Colon (tissue), 2 donors: Measurements from ENCODE around the gene MIPOL1.
"Not testable (repeated sequence)": the region's sequence is repeated elsewhere in the genome, so short reads cannot be mapped to it uniquely, and the experiment has no call there.

Experiments used
- FAIRE-seq: peaks from 2 replicates; lab custom pipeline; 2012; peaks lifted over from hg19 to GRCh38; lab: Jason Lieb, UNC
- donor health status: control.
- donor health status: control.

MIPOL1 gene

DNA sequence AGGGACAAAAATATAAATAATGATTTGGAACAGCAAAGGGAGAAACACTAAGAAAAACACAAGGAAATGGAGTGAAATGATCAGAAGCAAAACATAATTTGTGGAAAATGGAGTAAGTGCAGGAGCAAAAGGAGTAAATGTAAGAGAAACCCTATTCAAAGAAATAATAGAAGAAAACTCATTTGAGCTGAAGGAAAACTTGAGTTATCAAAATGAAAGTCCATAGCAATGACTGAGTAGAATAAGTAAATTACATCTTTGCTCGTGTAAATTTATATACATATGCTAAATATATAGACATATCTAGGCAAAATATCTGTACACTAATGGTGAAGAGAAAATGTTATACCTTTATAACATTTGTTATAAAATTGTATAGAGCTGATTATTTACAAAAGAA, 203.4 kb downstream of the MIPOL1 start:
- no peak for FAIRE-seq

DNA sequence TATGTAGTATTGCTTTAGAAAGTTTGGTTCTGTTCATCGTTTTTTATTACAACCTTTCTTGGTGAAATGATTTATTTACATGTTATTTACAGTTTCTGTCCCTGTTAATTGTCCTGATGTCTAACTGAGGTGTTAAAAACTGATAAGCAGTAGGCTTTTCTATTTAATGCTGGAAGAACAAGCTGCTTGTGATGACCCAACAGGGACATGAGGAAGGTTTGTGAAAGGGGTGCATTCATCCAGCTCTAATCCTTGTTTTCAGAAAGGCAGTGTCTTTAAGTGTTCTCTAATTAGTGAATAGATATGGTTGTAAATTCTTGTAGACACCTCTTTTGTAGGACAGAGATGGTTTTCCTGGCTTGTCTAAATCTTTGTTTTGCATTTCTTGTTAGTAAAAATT, 205.9 kb downstream of the MIPOL1 start:
- FAIRE-seq, result no peak

DNA sequence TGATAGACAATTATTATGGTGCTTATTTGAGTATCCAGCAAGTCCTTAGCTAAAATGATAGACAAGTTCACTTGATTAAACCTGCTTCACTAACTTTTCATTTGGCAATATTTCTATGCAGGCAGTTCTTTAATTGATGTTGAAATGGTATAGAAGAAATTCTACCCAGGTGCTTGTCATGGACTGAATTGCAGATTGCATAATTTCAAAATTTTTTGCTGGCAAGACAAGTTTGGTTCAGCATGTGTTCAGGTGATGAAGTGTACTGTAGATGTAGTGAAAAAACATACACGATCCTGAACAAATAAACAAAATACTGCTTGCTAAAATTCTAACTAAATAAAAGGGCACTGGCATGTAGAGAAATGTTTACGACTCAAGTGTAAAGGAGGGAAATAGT, 208.4 kb downstream of the MIPOL1 start:
- no peak for FAIRE-seq

DNA sequence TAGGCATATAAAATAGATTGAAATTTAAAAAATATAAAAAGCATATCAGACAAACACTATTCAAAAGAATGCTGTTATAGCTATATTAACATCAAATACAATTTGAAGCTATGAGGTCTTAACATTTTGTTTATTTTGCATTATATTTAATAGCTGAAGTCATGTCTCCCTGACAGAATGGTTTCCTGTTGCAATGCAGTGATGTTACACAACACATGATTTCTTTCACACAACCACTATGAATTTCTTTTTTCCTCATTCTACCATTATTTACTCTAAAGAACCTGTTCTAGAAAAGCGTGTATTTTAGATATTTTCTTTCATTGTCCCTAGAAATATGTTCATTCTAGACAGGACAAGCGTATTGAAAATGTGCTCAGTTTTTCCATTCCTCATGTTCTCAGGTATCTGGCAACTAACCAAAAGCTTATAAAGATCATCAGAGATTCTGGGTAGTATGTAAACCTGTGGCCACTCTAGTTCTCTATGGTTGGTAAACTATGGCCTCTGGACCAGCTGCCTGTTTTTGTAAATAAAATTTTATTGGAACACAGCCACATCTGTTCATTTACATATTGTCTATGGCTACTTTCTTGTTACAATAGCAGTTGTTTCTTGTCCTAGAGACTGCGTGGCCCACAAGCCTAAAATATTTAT, 213.5 kb downstream of the MIPOL1 start:
- no peak for FAIRE-seq

DNA sequence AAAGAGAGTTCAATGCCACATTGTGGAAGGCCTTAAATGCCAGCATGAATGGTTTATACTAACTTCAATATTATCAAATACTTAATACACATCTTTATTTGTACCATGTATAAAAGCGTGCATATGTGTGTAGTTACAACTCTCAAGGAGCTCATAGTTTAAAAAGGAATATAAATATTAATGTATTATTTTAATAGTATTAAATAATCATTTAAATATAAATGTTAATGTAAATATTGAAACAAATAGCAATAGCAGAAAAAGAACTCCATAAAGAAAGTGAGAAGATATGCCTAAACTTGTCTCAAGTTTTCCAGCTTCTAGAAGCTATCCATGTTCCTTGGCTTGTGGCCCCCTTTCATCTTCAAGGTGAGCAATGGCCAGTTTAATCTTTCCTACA, 215.3 kb downstream of the MIPOL1 start:
- FAIRE-seq, result no peak

GRCh38 chr14:37413504-37414003, 215.8 kb downstream of the MIPOL1 start:
- FAIRE-seq, result no peak

DNA sequence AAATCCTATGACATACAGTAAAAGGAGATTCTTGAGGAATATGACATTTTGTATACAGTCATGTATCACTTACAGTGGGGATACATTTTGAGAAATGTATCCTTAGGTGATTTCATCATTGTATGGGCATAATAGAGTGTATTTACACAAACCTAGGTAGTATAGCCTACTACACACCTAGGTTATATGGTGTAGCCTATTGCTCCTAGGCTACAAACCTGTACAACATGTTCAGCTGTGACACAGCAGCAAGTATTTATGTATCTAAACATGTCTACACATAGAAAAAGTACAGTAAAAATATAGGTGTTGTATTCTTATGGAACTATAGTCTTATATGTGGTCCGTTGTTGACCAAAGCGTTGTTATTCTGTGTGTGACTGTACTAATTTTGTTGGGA, 218.5 kb downstream of the MIPOL1 start:
- no peak for FAIRE-seq

DNA sequence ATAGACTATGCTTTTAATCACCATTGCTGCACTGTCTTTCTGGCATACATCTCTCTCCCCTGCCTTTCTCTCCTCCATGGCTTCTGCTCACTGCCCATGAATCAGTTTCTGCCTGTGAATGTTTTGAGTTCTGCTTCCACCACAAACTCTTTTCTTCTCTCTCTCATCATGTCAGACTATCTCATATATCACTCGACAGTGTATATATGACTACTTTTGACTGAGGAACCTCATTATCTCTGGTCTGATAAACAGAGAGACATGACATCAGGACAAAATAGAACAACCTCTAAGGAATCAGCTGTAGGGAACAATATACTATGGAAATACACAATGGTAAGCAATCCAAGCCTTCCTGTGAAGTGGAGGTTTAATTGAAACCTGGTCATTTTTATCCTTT, 219.4 kb downstream of the MIPOL1 start:
- no peak for FAIRE-seq

- no peak for FAIRE-seq
These were observed 220.1 kb downstream of the MIPOL1 start for GRCh38 chr14:37417833-37418232.

DNA sequence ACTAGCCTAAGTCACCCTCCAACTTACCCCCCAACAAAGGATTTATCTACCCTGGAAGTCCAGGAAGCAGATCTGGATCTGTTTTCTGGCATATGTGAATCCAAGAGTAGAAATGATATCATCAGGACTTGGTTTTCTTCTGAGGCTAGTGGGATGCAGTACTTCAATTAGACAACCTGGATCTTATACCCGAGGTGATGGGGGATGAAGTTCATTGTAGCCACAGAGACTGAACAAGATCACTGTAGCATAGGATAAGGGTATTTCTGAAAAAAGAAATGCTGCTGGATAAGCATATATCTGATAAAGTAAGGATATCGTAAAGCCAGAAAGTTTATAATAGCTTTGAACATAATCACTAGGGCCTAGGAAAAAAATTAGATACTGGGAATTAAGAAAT, 222.9 kb downstream of the MIPOL1 start:
- no peak for FAIRE-seq

GRCh38 chr14:37422319-37422718, 224.6 kb downstream of the MIPOL1 start:
- no peak for FAIRE-seq

DNA sequence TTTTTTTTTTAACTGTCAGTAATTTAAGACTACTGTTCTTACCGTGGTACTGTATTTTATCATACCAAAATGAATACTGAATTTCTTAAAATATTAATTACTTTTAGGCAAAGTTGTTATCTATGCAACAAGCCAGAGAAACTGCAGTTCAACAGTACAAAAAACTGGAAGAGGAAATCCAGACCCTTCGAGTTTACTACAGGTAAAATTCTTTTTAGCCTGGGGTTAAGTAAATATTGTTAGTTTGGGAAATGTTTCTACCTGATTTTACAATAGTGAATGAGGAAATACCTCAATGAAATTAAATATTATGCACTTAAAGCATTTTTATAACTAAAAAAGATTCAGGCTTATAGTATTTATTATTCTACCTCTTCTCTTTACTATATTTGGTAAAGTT, 225.0 kb downstream of the MIPOL1 start:
- peak; percentile 10 for FAIRE-seq

GRCh38 chr14:37428954-37429353, 231.2 kb downstream of the MIPOL1 start:
- FAIRE-seq, result no peak

GRCh38 chr14:37429618-37430017, 231.9 kb downstream of the MIPOL1 start:
- FAIRE-seq, result no peak

DNA sequence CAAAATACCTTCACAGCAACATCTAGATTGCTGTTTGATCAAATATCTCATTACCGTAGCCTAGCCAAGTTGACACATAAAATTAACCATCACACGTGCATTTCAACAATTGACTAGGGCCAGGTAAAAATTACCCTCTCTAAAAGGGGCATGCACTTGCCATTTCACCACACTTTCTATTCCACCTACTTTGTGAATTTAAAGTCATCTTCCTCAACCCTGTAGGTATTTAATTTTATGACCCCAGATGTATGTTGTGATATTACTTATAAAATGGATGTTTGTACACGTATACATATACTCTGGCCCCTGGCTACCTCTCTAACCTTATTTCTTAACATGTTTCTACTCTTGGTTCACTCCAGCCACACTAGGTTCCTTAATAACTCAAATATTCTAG, 237.1 kb downstream of the MIPOL1 start:
- FAIRE-seq, result no peak

DNA sequence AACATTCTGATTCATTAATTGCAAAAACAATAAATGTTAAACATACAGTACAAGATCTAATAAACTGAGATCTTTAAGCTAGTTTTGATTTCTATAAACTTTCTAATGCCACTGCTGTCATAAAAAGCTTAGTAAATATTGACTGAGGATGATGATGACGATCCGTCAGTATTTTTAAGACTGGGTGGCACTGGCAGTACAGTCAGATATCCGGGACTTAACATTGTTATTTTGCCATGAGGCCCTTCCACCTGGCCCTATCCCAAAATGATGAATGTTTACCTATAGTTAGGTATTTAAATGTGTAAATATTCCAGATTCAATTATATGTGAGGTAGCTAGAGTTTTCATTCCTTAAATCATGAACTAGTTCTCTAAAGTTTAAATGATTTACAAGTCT, 238.8 kb downstream of the MIPOL1 start:
- FAIRE-seq, result no peak

- no peak for FAIRE-seq
These were observed 239.8 kb downstream of the MIPOL1 start for GRCh38 chr14:37437490-37437889.

GRCh38 chr14:37438444-37438843, 240.7 kb downstream of the MIPOL1 start:
- FAIRE-seq, result no peak

- no peak for FAIRE-seq
These were observed 245.7 kb downstream of the MIPOL1 start for GRCh38 chr14:37443461-37443860.

- no peak for FAIRE-seq
These were observed 250.2 kb downstream of the MIPOL1 start for GRCh38 chr14:37447883-37448391.

- FAIRE-seq, result no peak
These were observed 254.6 kb downstream of the MIPOL1 start for GRCh38 chr14:37452323-37452722.

GRCh38 chr14:37453985-37454384, 256.2 kb downstream of the MIPOL1 start:
- FAIRE-seq, result no peak

DNA sequence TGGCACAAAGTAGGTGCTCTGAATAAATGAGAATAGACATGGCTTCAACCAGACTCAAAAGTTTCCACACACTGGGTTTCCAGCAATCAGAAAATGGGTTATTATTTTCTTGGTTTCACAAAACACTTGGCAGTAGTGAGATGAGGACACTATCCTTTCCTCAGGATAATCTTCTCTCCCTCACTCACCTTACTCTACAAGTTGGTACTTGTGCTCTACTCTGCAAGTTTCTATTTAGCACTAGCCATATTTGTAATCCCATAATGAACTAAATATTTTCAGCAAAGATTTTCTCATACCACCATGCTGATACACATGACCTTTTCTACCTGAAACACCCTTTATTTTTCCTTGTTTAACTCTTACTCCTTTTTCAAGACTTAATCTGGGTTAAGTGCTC, 259.6 kb downstream of the MIPOL1 start:
- FAIRE-seq, result no peak

GRCh38 chr14:37462426-37462825, 264.7 kb downstream of the MIPOL1 start:
- FAIRE-seq, result not testable (repeated sequence)
